HG03175 (cell line): ENCODE measurements around the gene MBNL2.
"Not testable (repeated sequence)": the region's sequence is repeated elsewhere in the genome, so short reads cannot be mapped to it uniquely, and the experiment has no call there.

ENCODE experiments used
- ATAC-seq: cut with Tn5 transposase; IDR thresholded peaks from one replicate; pipeline ENCODE4 v1.9.1; 2021; ENCODE audit warnings: mild to moderate bottlenecking, moderate library complexity; ENCODE audit not compliant: unreplicated experiment

Gene MBNL2

DNA sequence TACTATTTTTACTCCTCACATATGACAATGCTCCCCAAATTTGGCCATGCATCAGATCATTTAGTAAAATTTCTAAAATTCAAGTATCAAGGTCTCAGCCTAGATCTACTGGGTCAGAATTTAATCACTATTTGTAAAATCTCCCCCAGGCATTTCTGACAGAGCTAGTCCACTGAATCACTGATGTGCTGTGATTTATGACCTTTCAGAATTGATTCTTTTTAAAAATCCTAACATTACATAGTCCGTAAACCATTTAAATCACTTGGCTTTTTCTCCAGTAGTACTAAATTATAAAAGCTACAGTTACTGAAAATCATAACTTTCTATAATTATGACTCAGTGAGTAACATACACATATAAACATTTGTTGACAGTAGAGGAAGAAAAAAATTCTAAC lies 119.0 kb downstream of the MBNL2 start:
- ATAC-seq, result no peak

- ATAC-seq, result no peak
Observed at GRCh38 chr13:97342136-97342535, 120.0 kb downstream of the MBNL2 start.

- ATAC-seq, result no peak
Observed at GRCh38 chr13:97342936-97343335, 120.8 kb downstream of the MBNL2 start.

DNA sequence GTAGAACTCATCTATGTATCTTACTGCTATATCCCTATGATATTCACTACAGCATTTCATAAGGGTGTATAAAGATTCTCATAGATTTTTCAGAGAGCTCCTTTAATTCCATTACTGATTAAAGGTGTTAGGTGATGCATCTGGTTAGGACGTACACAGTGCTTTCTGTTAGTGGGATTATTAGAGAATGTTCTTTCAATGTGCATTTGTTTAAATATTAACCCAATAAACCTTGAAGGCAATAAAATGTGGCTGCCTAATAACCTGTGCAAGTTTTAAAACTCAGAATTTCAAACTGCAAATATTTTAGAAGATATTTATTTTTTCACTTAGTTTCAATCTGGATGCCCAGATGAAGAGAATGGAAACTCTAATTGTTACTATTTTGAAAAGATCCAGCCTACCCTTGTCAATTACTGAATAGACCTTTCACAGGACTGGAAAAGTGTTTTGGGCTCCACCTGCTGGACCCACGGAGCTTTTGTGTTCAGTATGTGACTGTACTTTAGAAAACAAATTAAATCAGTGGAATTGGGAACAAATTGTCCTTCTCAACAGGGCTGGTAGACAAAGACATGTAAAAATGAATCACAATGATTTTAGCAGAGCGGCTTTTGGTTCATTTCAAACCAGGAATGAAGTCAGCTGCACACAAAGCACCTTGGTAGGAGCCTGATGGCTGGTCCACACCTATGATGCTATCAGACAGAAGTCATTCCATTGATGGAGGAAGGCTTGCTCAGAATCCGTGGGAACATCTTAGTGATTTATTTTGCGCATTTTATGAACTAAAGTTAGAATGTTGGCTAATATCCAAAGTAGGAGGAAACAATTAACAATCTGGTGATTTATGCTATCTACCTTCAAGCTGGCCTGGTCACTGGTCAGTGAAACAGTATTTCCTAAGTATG lies 122.4 kb downstream of the MBNL2 start:
- ATAC-seq, result peak; percentile 72

DNA sequence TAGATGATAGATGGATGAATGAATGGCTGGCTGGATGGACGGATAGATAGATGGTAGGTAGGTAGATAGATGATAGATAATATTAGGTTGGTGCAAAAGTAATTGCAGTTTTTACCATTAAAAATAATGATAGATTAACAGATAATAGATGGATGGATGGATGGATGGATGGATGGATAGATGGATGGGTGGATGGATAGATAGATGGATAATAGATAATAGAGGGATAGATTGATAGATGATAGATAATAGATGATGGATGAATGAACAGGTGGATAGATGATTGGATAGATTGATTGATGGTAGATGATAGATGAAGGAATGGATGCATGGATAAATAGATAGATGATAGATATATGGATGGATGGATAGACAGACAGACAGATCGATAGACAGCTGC lies 124.0 kb downstream of the MBNL2 start:
- no peak for ATAC-seq

GRCh38 chr13:97346561-97347254 lies 124.6 kb downstream of the MBNL2 start:
- no peak for ATAC-seq

DNA sequence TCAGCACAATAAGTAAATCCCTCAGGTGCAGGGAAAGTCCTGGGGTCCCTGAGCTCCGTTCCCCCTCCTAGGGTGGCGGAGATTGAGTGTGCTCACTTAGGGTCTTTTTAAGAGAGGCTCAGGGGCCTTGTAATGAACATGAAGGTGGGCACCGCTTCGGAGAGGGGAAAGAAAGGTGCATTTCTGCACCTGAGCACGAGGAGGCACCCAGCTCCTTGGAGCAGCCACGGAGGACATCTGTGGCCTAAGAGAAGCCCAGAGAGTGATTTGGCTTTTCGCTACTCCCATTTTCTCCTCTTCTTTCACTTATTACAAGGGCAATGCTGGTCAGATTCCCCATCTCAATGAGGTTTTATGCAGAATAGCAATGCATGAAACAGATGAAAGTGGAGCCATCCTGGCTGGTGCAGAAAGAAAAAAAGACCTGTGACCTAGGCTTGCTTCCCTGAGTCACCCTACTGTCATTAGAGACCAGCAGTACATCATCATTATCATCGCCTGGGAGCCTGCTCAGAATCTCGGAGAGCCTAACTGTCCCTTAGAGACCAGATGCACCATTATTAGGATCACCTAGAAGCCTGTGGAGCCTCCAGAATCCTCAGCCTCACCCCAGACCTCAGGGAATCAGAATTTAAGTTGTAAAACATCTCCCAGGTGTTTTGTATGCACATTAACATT lies 125.3 kb downstream of the MBNL2 start:
- no peak for ATAC-seq

DNA sequence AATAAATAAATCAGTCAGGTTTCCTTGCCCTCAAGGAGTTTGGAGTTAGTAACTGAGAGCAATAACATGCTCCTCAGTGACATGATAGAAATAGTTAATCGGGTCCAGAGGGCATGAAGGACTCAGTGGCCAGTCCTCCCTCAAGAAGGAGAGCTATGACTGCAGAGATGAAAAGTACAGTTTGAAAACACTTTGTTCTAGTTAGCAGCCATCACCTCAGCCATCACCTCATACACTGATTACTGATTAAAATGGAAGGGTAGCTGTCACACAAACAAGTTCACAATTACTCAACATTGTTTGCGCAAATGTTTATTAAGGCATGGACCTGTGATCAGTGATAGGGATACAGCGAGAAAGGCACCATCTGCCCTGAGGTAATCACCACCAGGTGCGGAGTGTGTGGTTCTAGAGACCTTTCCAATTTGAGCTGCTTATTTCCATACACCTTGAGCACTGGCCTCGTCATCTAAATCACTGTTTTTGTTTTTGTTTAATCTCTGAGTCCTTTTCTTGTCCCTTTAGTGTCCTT lies 126.5 kb downstream of the MBNL2 start:
- ATAC-seq, result no peak

DNA sequence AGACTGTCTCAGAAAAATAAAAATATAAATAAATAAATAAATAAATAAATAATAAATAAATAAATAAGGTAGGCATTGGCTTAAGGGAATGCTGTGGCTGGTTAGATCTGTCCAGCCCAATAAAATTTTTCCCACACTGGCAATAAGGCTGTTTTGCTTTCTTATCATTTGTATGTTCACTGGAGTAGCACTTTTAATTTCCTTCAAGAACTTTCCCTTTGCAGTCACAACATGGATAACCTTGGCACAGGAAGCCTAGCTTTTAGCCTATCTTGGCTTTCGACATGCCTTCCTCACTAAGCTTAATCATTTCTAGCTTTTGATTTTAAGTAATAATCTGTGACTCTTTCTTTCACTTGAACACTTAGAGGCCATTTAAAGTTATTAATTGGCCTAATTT lies 129.9 kb downstream of the MBNL2 start:
- not testable (repeated sequence) for ATAC-seq

DNA sequence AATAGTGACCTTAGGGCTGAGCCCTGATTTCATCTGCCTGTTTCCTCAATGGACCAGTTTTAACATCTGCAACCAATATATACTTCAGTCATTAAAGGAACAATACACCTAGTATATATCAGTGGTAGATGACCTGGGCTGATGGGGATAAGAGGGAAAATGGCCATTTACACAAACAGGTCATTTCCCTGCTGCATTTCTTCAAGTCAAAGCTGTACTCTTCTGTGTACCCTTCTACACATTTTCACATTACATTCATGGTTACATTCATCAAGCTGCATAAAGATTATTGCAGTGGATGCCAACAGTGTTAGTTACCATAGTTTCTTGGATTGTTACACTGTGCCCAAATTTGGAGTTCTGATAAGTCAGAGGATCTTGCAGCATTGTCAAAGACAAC lies 130.7 kb downstream of the MBNL2 start:
- no peak for ATAC-seq

- ATAC-seq, result no peak
Observed at GRCh38 chr13:97353927-97354675, 132.0 kb downstream of the MBNL2 start.

GRCh38 chr13:97354808-97355207 lies 132.7 kb downstream of the MBNL2 start:
- no peak for ATAC-seq

GRCh38 chr13:97356592-97356991 lies 134.5 kb downstream of the MBNL2 start:
- no peak for ATAC-seq

DNA sequence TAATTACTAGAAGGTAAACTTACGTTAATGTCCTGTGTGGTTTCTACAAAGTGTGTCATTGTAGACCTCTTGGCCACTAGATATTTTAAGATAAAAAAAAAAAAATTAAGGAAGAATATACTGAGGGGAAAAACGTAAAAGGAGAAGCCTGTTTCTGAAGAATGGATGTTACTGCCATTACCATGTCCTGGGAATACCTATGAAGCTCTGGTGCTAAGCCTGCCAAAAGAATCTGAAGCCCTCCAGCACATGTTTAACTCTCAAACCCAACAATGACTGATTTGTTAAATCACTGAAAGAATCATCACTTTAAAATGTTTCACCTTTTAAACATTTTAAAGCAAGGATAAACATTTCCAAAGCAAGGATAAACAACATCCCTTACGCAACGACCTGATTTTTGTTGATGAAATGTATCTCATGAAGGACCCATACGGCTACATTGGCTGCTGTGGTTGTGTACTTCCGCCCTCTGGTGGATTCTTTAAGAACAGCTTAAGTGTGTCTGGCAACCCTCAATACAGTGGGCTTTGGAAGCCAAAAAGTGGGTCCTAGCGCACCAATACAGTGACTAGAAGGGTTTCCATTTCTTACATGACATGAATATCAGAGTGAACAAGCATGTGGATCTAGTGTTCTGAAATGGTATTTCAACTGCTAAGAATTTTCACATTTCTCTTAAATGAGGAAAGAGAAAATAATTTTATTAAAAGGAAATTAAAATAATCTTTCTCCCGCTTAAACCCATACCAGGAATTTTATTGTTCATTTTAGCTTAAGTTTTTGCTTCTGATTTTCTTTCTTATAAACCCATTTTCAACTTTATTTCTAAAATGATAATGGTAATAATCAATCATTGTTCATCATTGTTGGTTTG lies 137.3 kb downstream of the MBNL2 start:
- ATAC-seq, result peak; percentile 93

DNA sequence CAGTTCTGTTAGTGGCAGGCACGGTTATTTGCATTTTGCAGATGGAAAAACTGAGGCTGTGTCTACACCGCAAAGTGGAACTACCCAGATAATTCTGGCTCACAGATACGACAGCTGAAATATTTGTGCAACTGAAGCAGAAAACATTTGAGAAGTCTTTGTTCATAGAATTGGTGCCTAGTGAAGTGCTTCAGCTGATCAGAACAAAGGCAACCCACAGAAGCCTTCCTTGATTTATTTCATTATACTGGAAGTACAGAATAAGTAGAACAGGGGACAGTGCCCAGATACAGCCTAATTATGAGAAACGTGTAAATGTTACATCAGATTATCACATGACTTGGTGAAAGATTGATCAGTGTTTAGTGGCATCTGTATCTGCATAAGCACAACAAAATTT lies 138.5 kb downstream of the MBNL2 start:
- no peak for ATAC-seq

GRCh38 chr13:97364031-97364430 lies 141.9 kb downstream of the MBNL2 start:
- ATAC-seq, result no peak

DNA sequence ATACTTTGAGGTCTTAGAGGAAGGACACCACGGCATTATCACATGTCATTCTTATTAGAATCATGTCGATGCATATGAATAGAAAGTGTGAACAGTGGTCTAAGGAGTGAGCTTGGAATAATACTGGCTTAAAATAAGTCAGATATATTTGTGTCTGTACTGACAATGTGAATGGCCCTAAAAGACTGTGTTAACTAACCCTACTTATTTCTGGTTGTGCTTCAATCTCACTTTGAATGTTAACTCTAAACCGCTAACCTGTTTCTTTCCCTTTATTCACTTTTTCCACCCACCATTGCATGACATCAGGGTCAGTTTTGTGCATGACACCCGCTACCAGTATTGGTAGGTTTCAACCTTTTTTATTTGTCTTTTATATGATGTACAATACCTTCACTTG lies 142.7 kb downstream of the MBNL2 start:
- ATAC-seq, result no peak

GRCh38 chr13:97366172-97366688 lies 144.1 kb downstream of the MBNL2 start:
- ATAC-seq, result no peak

GRCh38 chr13:97367016-97367822 lies 145.1 kb downstream of the MBNL2 start:
- peak; percentile 53 for ATAC-seq
